K562 (cell line): Measurements from ENCODE around the gene HEATR1. TPM values are rescaled to one million over a fixed set of nuclear protein-coding genes. Genes with fewer than 3 reads are reported as not detected.

ENCODE experiments used
- ATAC-seq: fragments of 200-7000 bp; cut with Tn5 transposase; 3 replicates; pipeline ENCODE4 v1.9.1; 2020; ENCODE audit warnings: moderate library complexity
- BruUV-seq: library from RNA; stranded (reverse); fragments of 400-500 nt; replicated peaks from 2 replicates; lab custom pipeline; 2021; lab: Mats Ljungman, UMichigan
- CTCF ChIA-PET: fragments of 300-600 bp; formaldehyde crosslinking; extraction: SDS; loops from one replicate; lab custom pipeline; 2021; ENCODE audit warnings: low intra/inter-chr PET ratio; lab: Yijun Ruan, JAX
- POLR2A ChIA-PET: fragments of 300-600, 350-650 bp; sonication (Branson Sonifier 250); formaldehyde crosslinking; extraction: SDS; loops from one replicate; lab custom pipeline; 2021; ENCODE audit warnings: antibody characterized with exemption, inconsistent platforms; lab: Yijun Ruan, JAX
- DNase-seq, 4 experiments: peaks; one replicate each; pipeline versions ENCODE4 v3.0.0 to v3.0.0-alpha.2; 2011 to 2018; ENCODE audit warnings: low spot score in 3 of 4, mixed read lengths in 3 of 4; ENCODE audit errors: extremely low read depth in 1 of 4
- FAIRE-seq: peaks from 2 replicates; lab custom pipeline; 2011; peaks lifted over from hg19 to GRCh38; lab: Jason Lieb, UNC
- H2AFZ ChIP-seq: 2 replicates; pipeline ENCODE4 v1.6.0; 2011; ENCODE audit warnings: low read depth, low read length, control low read depth, inconsistent platforms
- H3K27ac ChIP-seq: fragments of 200-600 bp; 3 replicates; pipeline ENCODE4 v1.8.0; 2011; ENCODE audit warnings: low read depth, mild to moderate bottlenecking, control low read depth, inconsistent platforms, low read length, moderate library complexity, mixed read lengths; ENCODE audit errors: extremely low read depth
- H3K27me3 ChIP-seq, 2 experiments: fragments of 300-600 bp in 1 of 2; 2 replicates in 1 of 2; 3 replicates in 1 of 2; pipeline versions ENCODE4 v1.6.0 to v1.8.0; 2011; ENCODE audit warnings: inconsistent platforms in 2 of 2, low read length in 2 of 2, mild to moderate bottlenecking in 1 of 2, mixed read lengths in 1 of 2, moderate library complexity in 1 of 2; ENCODE audit not compliant: control insufficient read depth in 2 of 2, insufficient read depth in 2 of 2
- H3K36me3 ChIP-seq: fragments of 300-600 bp; 3 replicates; pipeline ENCODE4 v1.8.0; 2011; ENCODE audit warnings: mild to moderate bottlenecking, low read length, inconsistent platforms; ENCODE audit not compliant: control insufficient read depth, insufficient read depth
- H3K4me1 ChIP-seq, 2 experiments: fragments of 200-600 bp in 1 of 2; replicated peaks in 1 of 2; 2 replicates in 1 of 2; 3 replicates in 1 of 2; pipeline versions ENCODE4 v1.5.1 to v1.8.0; 2011; ENCODE audit warnings: inconsistent platforms in 2 of 2, low read length in 2 of 2, mild to moderate bottlenecking in 1 of 2, mixed read lengths in 1 of 2, moderate library complexity in 1 of 2; ENCODE audit not compliant: control insufficient read depth in 2 of 2, insufficient read depth in 2 of 2
- H3K4me2 ChIP-seq: 2 replicates; pipeline ENCODE4 v1.6.1; 2011; ENCODE audit warnings: low read length, control low read depth, inconsistent platforms, mixed read lengths; ENCODE audit not compliant: insufficient read depth
- H3K4me3 ChIP-seq: fragments of 200-600 bp; sonication (generic), shearing (Covaris generic); 2 replicates; pipeline ENCODE4 v1.5.1; 2016; ENCODE audit warnings: control low read depth, inconsistent platforms
- H3K79me2 ChIP-seq: fragments of 200-600 bp; 3 replicates; pipeline ENCODE4 v1.8.0; 2011; ENCODE audit warnings: low read length, inconsistent platforms; ENCODE audit not compliant: control insufficient read depth, insufficient read depth
- H3K9ac ChIP-seq, 2 experiments: 2 replicates each; pipeline versions ENCODE4 v1.6.0 to v1.6.1; 2011; ENCODE audit warnings: low read depth in 2 of 2, low read length in 2 of 2, control low read depth in 1 of 2, inconsistent platforms in 1 of 2, mild to moderate bottlenecking in 1 of 2, mixed read lengths in 1 of 2; ENCODE audit not compliant: insufficient read depth in 1 of 2
- H3K9me1 ChIP-seq: one replicate; pipeline ENCODE4 v1.6.0; 2011; ENCODE audit warnings: inconsistent platforms, mild to moderate bottlenecking, low read length, moderate library complexity; ENCODE audit not compliant: control insufficient read depth, insufficient read depth
- H3K9me3 ChIP-seq: replicated peaks from 2 replicates; pipeline ENCODE4 v1.5.1; 2011; ENCODE audit warnings: low read depth, low read length, inconsistent platforms; ENCODE audit not compliant: control insufficient read depth, insufficient read depth
- H4K20me1 ChIP-seq: replicated peaks from 2 replicates; pipeline ENCODE4 v1.6.1; 2011; ENCODE audit warnings: low read length, inconsistent platforms, mixed read lengths; ENCODE audit not compliant: control insufficient read depth, insufficient read depth
- ARID2 ChIP-seq: fragments of 450-650 bp; IDR thresholded peaks from 2 replicates; pipeline ENCODE4 v1.6.1; 2017; ENCODE audit warnings: antibody characterized with exemption, mild to moderate bottlenecking
- HCFC1 ChIP-seq: IDR thresholded peaks from 2 replicates; pipeline ENCODE4 v1.6.1; 2012; ENCODE audit warnings: low read depth, low read length, improper control_type of control experiment
- HDAC8 ChIP-seq: fragments of 450-650 bp; IDR thresholded peaks from 2 replicates; pipeline ENCODE4 v1.6.1; 2016; ENCODE audit warnings: mild to moderate bottlenecking, missing genetic modification characterization, moderate library complexity, missing compliant biosample characterization
- ID3 ChIP-seq, 2 experiments: fragments of 250-450 bp in 1 of 2; fragments of 450-650 bp in 1 of 2; sonication (Bioruptor Pico) in 1 of 2; IDR thresholded peaks; 2 replicates each; pipeline versions ENCODE4 v1.6.1 to v1.8.0; 2016 to 2021; ENCODE audit warnings: mild to moderate bottlenecking in 2 of 2, moderate library complexity in 2 of 2, missing compliant biosample characterization in 1 of 2, missing genetic modification characterization in 1 of 2
- MCM3 ChIP-seq: fragments of 450-650 bp; IDR thresholded peaks from 2 replicates; pipeline ENCODE4 v1.6.1; 2016
- POLR2AphosphoS5 ChIP-seq: IDR thresholded peaks from 2 replicates; pipeline ENCODE4 v1.6.1; 2011; ENCODE audit warnings: mild to moderate bottlenecking, low read depth, low read length, moderate library complexity; ENCODE audit not compliant: control insufficient read depth, insufficient read depth
- RFX5 ChIP-seq: IDR thresholded peaks from 2 replicates; pipeline ENCODE4 v1.6.1; 2011; ENCODE audit warnings: low read depth, mild to moderate bottlenecking, improper control_type of control experiment, low read length
- TCF3 ChIP-seq: sonication (generic); formaldehyde crosslinking; IDR thresholded peaks from 2 replicates; pipeline ENCODE4 v1.4.0; 2020; ENCODE audit warnings: mild to moderate bottlenecking, missing genetic modification reagents
- TSHZ1 ChIP-seq: fragments of 250-450 bp; sonication (Bioruptor Pico); IDR thresholded peaks from 2 replicates; pipeline ENCODE4 v1.4.0; 2020; ENCODE audit warnings: mild to moderate bottlenecking, moderate library complexity
- ZBTB9 ChIP-seq: fragments of 450-650 bp; formaldehyde crosslinking; IDR thresholded peaks from 2 replicates; pipeline ENCODE4 v1.4.0; 2020; ENCODE audit warnings: mild to moderate bottlenecking, moderate library complexity
- ZSCAN29 ChIP-seq: fragments of 450-650 bp; IDR thresholded peaks from 2 replicates; pipeline ENCODE4 v1.6.1; 2017
- WGBS: fragments of 100-300 bp; shearing (Covaris generic); methylation state at CpG from one replicate; pipeline ENCODE4 v1.1.6; 2016; ENCODE audit warnings: low coverage, mixed read lengths; ENCODE audit not compliant: insufficient coverage; ENCODE audit errors: missing lambda C conversion rate; 5-methylcytosine and 5-hydroxymethylcytosine counted together
- in situ Hi-C: fragments of 300-500 bp; cut with MboI; formaldehyde crosslinking; loops from 4 replicates; pipeline ENCODE4 v1.15.0; 2018; ENCODE audit warnings: inconsistent platforms, mixed read lengths
- intact Hi-C: fragments of 100-400 bp; cut with micrococcal nuclease; formaldehyde crosslinking; loops from 2 replicates; pipeline ENCODE4 v1.14.2; 2022
- polyA plus RNA-seq, 8 experiments: library from polyadenylated mRNA; depleted of rRNA in 4 of 8; stranded (reverse) in 5 of 8; unstranded in 3 of 8; fragments of >200 nt; fragmentation: Nextera tagmentation in 2 of 8; fragmentation: Illumina TruSeq in 1 of 8; extraction: Ambion mirVana in 2 of 8; extraction: Trizol in 1 of 8; gene quantifications; 2 replicates each; pipeline versions ENCODE4 v1.2.1 to v1.2.3, GENCODE V29; 2011 to 2014; ENCODE audit warnings: inconsistent platforms in 1 of 8, missing spikeins in 1 of 8
- total RNA-seq, 7 experiments: library from RNA; depleted of rRNA in 6 of 7; stranded (reverse); fragments of >200 nt in 6 of 7; fragmentation: Illumina TruSeq in 2 of 7; extraction: Trizol in 2 of 7; gene quantifications; 2 replicates each; pipeline versions ENCODE4 v1.2.1 to v1.2.3, GENCODE V29; 2011 to 2021; ENCODE audit warnings: low replicate concordance in 1 of 7

HEATR1 gene
- total and polyA plus RNA-seq, 9 of the 15 experiments (the other 6 are each of a cell fraction or from before 2014, with no cell fraction given) = 28.3 to 108 (median 50.9) TPM

DNA sequence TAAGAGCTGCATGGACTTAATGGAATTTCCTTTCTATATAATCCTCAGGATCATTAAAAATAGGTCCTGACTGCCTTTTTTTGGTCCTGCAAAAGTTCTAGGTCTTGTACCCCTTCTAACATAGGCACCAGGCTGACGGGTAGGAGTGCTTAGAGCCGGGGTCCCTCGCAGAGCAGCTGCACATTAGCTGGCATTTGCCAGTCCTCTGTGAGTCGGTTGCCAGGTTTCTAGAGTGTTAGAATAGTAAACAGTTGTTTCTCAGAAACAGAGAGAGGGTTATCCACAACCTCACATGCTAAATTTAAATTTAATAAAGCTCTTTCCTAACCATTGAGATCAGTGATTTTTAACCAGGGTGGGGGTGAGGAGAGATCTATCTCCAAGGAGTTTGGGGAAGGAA is 35.4 kb upstream of the HEATR1 start:
- Histone ChIP-seq H3K36me3 (no peaks in the 10 kb centered on the region), H3K9ac (no peak overlapping the region), H3K79me2 (no peaks in the 10 kb centered on the region), H3K27me3 (peaks cover 32 to 43% of the 10 kb centered on the region in 2 experiments), H3K4me3 (no peak overlapping the region), H3K27ac (no peak overlapping the region), H3K9me3 (no peaks in the 10 kb centered on the region), H3K4me1 (peaks cover 0 to 5% of the 10 kb centered on the region in 2 experiments; a peak in 2 of 5 replicates), H2AFZ (no peak overlapping the region), H3K9me1 (no peaks in the 10 kb centered on the region), H3K4me2 (no peak overlapping the region), H4K20me1 (no peaks in the 10 kb centered on the region)
- ATAC-seq (no peak), DNase-seq (no peak), FAIRE-seq (no peak)
- intact Hi-C loops = no loop called here
- in situ Hi-C loops = loop anchor here (10.0 kb wide), 1 partner anchor 745 kb away; no protein-coding TSS in a partner anchor
- WGBS = 0% methylated on average over 4 of the region's 4 CpGs
- CTCF ChIA-PET = no interaction called here
- POLR2A ChIA-PET = interaction anchor here (1.2 kb wide), 1 partner anchor 274 kb away, joined by 4 read pairs; no protein-coding TSS in a partner anchor
- no peak for TF ChIP-seq ZBTB9
- no peak for TF ChIP-seq HCFC1
- TF ChIP-seq POLR2AphosphoS5 = no peak
- no peak for TF ChIP-seq HDAC8
- TF ChIP-seq ID3 (CRISPR knock-in tag; IDR thresholded peaks at IDR 0.05) = no peak
- no peak for TF ChIP-seq ID3 (tag; IDR thresholded peaks at IDR 0.05)
- TF ChIP-seq RFX5 = no peak
- TF ChIP-seq ZSCAN29 = no peak
- TF ChIP-seq MCM3 = no peak
- no peak for TF ChIP-seq TSHZ1 (CRISPR knock-in tag)
- TF ChIP-seq ARID2 = no peak
- no peak for TF ChIP-seq TCF3 (CRISPR knock-in tag)
- TF ChIP-seq, all 486 proteins: peak for 0
- BruUV-seq = no TSS peak
